H9 (cell line): ENCODE data around the gene FUT2. TPM values are rescaled to one million over a fixed set of nuclear protein-coding genes. Genes with fewer than 3 reads are reported as not detected.
A peak's percentile ranks its signal among the peaks of the same experiment; 100 is the strongest.

ENCODE experiments used
- DNase-seq: peaks from one replicate; pipeline ENCODE4 v3.0.0-alpha.2; 2017
- H2AFZ ChIP-seq: one replicate; pipeline ENCODE4 v1.6.1; 2013; ENCODE audit warnings: mild to moderate bottlenecking, low read length, control low read depth, moderate library complexity
- H2AK5ac ChIP-seq: 2 replicates; pipeline ENCODE4 v1.6.1; 2013; ENCODE audit warnings: low read length, control low read depth, mixed read lengths; ENCODE audit not compliant: insufficient read length
- H2BK120ac ChIP-seq: one replicate; pipeline ENCODE4 v1.6.1; 2013; ENCODE audit warnings: low read depth, mild to moderate bottlenecking, low read length, control low read depth, inconsistent platforms; ENCODE audit not compliant: poor library complexity, severe bottlenecking
- H2BK12ac ChIP-seq: 2 replicates; pipeline ENCODE4 v1.6.1; 2013; ENCODE audit warnings: low read length, control low read depth, mixed read lengths, low read depth; ENCODE audit not compliant: insufficient read length
- H2BK15ac ChIP-seq: 2 replicates; pipeline ENCODE4 v1.6.1; 2013; ENCODE audit warnings: low read depth, low read length, control low read depth
- H2BK20ac ChIP-seq: one replicate; pipeline ENCODE4 v1.6.1; 2013; ENCODE audit warnings: low read depth, mild to moderate bottlenecking, low read length, control low read depth, inconsistent platforms; ENCODE audit not compliant: poor library complexity, severe bottlenecking
- H2BK5ac ChIP-seq: 2 replicates; pipeline ENCODE4 v1.6.1; 2013; ENCODE audit warnings: low read length, control low read depth, mixed read lengths; ENCODE audit not compliant: insufficient read length
- H3K14ac ChIP-seq: 2 replicates; pipeline ENCODE4 v1.6.1; 2013; ENCODE audit warnings: low read length, control low read depth; ENCODE audit not compliant: insufficient read depth
- H3K18ac ChIP-seq: 2 replicates; pipeline ENCODE4 v1.6.1; 2013; ENCODE audit warnings: low read depth, mild to moderate bottlenecking, mixed read lengths, low read length, control low read depth; ENCODE audit not compliant: insufficient read length
- H3K23ac ChIP-seq: 2 replicates; pipeline ENCODE4 v1.6.1; 2013; ENCODE audit warnings: low read length, control low read depth, mixed read lengths, low read depth; ENCODE audit not compliant: insufficient read length
- H3K23me2 ChIP-seq: 2 replicates; pipeline ENCODE4 v1.6.1; 2013; ENCODE audit warnings: low read depth, mild to moderate bottlenecking, mixed read lengths, low read length, control low read depth; ENCODE audit not compliant: insufficient read length, poor library complexity, severe bottlenecking
- H3K27ac ChIP-seq: 2 replicates; pipeline ENCODE4 v1.5.1; 2013; ENCODE audit warnings: low read length, control low read depth, mixed read lengths, low read depth; ENCODE audit not compliant: insufficient read length
- H3K27me3 ChIP-seq: 2 replicates; pipeline ENCODE4 v1.6.1; 2013; ENCODE audit warnings: low read length, control low read depth, inconsistent platforms; ENCODE audit not compliant: insufficient read depth
- H3K4ac ChIP-seq: 2 replicates; pipeline ENCODE4 v1.6.1; 2013; ENCODE audit warnings: low read depth, mild to moderate bottlenecking, control low read depth, inconsistent platforms, low read length, moderate library complexity
- H3K4me1 ChIP-seq: 2 replicates; pipeline ENCODE4 v1.6.1; 2013; ENCODE audit warnings: low read length, control low read depth, inconsistent platforms; ENCODE audit not compliant: insufficient read depth
- H3K4me2 ChIP-seq: 2 replicates; pipeline ENCODE4 v1.6.1; 2013; ENCODE audit warnings: low read length, control low read depth, mixed read lengths; ENCODE audit not compliant: insufficient read length, insufficient read depth
- H3K56ac ChIP-seq: 2 replicates; pipeline ENCODE4 v1.6.1; 2013; ENCODE audit warnings: low read depth, mild to moderate bottlenecking, mixed read lengths, low read length, control low read depth; ENCODE audit not compliant: insufficient read length
- H3K79me1 ChIP-seq: 2 replicates; pipeline ENCODE4 v1.6.1; 2013; ENCODE audit warnings: low read depth, mild to moderate bottlenecking, moderate library complexity, low read length, control low read depth, inconsistent platforms; ENCODE audit not compliant: insufficient read depth, poor library complexity, severe bottlenecking
- H3K79me2 ChIP-seq: 2 replicates; pipeline ENCODE4 v1.6.1; 2013; ENCODE audit warnings: low read length, control low read depth, inconsistent platforms; ENCODE audit not compliant: insufficient read depth
- H3K9ac ChIP-seq: 2 replicates; pipeline ENCODE4 v1.6.1; 2013; ENCODE audit warnings: low read length, control low read depth, mixed read lengths; ENCODE audit not compliant: insufficient read length; ENCODE audit errors: extremely low read depth
- H3K9me3 ChIP-seq: one replicate; pipeline ENCODE4 v1.6.1; 2013; ENCODE audit warnings: low read depth, low read length, inconsistent platforms; ENCODE audit not compliant: control insufficient read depth
- H3T11ph ChIP-seq: one replicate; pipeline ENCODE4 v1.6.1; 2013; ENCODE audit warnings: mild to moderate bottlenecking, low read length, control low read depth, inconsistent platforms
- H4K20me1 ChIP-seq: one replicate; pipeline ENCODE4 v1.6.1; 2013; ENCODE audit not compliant: control insufficient read depth, insufficient read length, insufficient read depth
- H4K5ac ChIP-seq: 2 replicates; pipeline ENCODE4 v1.6.1; 2013; ENCODE audit warnings: low read depth, mild to moderate bottlenecking, mixed read lengths, low read length, control low read depth; ENCODE audit not compliant: insufficient read length
- H4K8ac ChIP-seq: replicated peaks from 2 replicates; pipeline ENCODE4 v1.6.1; 2013; ENCODE audit warnings: low read length, control low read depth, mixed read lengths, low read depth; ENCODE audit not compliant: insufficient read length
- H4K91ac ChIP-seq: 2 replicates; pipeline ENCODE4 v1.6.1; 2013; ENCODE audit warnings: low read depth, mild to moderate bottlenecking, moderate library complexity, mixed read lengths, low read length, control low read depth; ENCODE audit not compliant: insufficient read length
- H3K27ac Mint-ChIP-seq, 3 experiments: 2 replicates in 2 of 3; 3 replicates in 1 of 3; pipeline ENCODE4 v1.8.0; 2020 to 2021; ENCODE audit warnings: mixed read lengths in 3 of 3, mild to moderate bottlenecking in 1 of 3, moderate library complexity in 1 of 3
- H3K27me3 Mint-ChIP-seq: 2 replicates; pipeline ENCODE4 v1.8.0; 2021; ENCODE audit warnings: low read depth, mild to moderate bottlenecking, moderate library complexity, mixed read lengths
- H3K36me3 Mint-ChIP-seq, 3 experiments: 2 replicates in 2 of 3; 3 replicates in 1 of 3; pipeline ENCODE4 v1.8.0; 2020 to 2021; ENCODE audit warnings: low read depth in 3 of 3, mixed read lengths in 3 of 3; ENCODE audit not compliant: insufficient read depth in 1 of 3
- H3K4me1 Mint-ChIP-seq, 2 experiments: 2 replicates each; pipeline ENCODE4 v1.8.0; 2020; ENCODE audit warnings: mixed read lengths in 2 of 2
- H3K4me3 Mint-ChIP-seq, 2 experiments: 2 replicates in 1 of 2; 3 replicates in 1 of 2; pipeline ENCODE4 v1.8.0; 2020 to 2021; ENCODE audit warnings: mild to moderate bottlenecking in 2 of 2, mixed read lengths in 2 of 2, moderate library complexity in 1 of 2
- H3K9me3 Mint-ChIP-seq, 2 experiments: 2 replicates in 1 of 2; 3 replicates in 1 of 2; pipeline ENCODE4 v1.8.0; 2020; ENCODE audit warnings: mild to moderate bottlenecking in 2 of 2, mixed read lengths in 2 of 2, moderate library complexity in 1 of 2
- WGBS: extraction: QIAGEN DNeasy Blood & Tissue Kit; methylation state at CpG from one replicate; pipeline ENCODE4 v1.1.7; 2013; ENCODE audit warnings: missing lambda C conversion rate, low lambda C conversion rate, mixed read lengths; ENCODE audit not compliant: insufficient read length; ENCODE audit errors: extremely low coverage; 5-methylcytosine and 5-hydroxymethylcytosine counted together
- total RNA-seq: library from RNA; stranded (reverse); gene quantifications from 2 replicates; pipeline ENCODE4 v1.2.1, GENCODE V29; 2021
- TF ChIP-seq, protein P1 (sequence below): fragments of 200-600 bp; sonication (generic); conservative IDR thresholded peaks from 3 replicates; pipeline ENCODE4 v1.8.0; 2021; ENCODE audit warnings: antibody characterized with exemption, mild to moderate bottlenecking

The FUT2 gene
- total RNA-seq, 1 experiment from 2014 or later: 11.4 TPM

- H3K9me3 ChIP-seq: no peaks in the 10 kb centered on the region
- H2BK15ac ChIP-seq: no peak overlapping the region
- H2BK12ac ChIP-seq: no peak overlapping the region
- no peak overlapping the region for H4K91ac ChIP-seq
- H3K56ac ChIP-seq: no peak overlapping the region
- H2BK5ac ChIP-seq: no peak overlapping the region
- peaks cover 5 to 6% of the 10 kb centered on the region in 2 experiments; a peak in 4 of 5 replicates for H3K9me3 Mint-ChIP-seq
- H3K18ac ChIP-seq: no peak overlapping the region
- H3K27ac ChIP-seq: no peak overlapping the region
- H3K14ac ChIP-seq: no peak overlapping the region
- H3K23me2 ChIP-seq: peaks cover 8% of the 10 kb centered on the region
- H3K36me3 Mint-ChIP-seq: peaks cover 8 to 11% (median 8%) of the 10 kb centered on the region in 3 experiments; a peak in 6 of 7 replicates
- H3K4me2 ChIP-seq: peak overlapping the region; percentile 64
- H3K4me3 Mint-ChIP-seq: peak overlapping the region; percentile 79 to 95
- no CpG with 5 or more reads among the region's 67 CpGs for WGBS
- no peak overlapping the region for H2AK5ac ChIP-seq
- H3T11ph ChIP-seq: no peak overlapping the region
- H2AFZ ChIP-seq: no peak overlapping the region
- TF ChIP-seq, protein P1, sequence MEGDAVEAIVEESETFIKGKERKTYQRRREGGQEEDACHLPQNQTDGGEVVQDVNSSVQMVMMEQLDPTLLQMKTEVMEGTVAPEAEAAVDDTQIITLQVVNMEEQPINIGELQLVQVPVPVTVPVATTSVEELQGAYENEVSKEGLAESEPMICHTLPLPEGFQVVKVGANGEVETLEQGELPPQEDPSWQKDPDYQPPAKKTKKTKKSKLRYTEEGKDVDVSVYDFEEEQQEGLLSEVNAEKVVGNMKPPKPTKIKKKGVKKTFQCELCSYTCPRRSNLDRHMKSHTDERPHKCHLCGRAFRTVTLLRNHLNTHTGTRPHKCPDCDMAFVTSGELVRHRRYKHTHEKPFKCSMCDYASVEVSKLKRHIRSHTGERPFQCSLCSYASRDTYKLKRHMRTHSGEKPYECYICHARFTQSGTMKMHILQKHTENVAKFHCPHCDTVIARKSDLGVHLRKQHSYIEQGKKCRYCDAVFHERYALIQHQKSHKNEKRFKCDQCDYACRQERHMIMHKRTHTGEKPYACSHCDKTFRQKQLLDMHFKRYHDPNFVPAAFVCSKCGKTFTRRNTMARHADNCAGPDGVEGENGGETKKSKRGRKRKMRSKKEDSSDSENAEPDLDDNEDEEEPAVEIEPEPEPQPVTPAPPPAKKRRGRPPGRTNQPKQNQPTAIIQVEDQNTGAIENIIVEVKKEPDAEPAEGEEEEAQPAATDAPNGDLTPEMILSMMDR: no peak
- peaks cover 28 to 42% of the 10 kb centered on the region in 2 experiments for H3K4me1 Mint-ChIP-seq
- H3K27me3 Mint-ChIP-seq: peaks cover 2% of the 10 kb centered on the region; the same call in 1 of the 2 replicates
- H3K27me3 ChIP-seq: no peaks in the 10 kb centered on the region
- peak overlapping the region; percentile 59 to 90 (median 69); a peak in 5 of 7 replicates for H3K27ac Mint-ChIP-seq
- H4K5ac ChIP-seq: no peak overlapping the region
- no peaks in the 10 kb centered on the region for H4K20me1 ChIP-seq
- H2BK120ac ChIP-seq: no peak overlapping the region
- H4K8ac ChIP-seq: no peak overlapping the region
- H3K4me1 ChIP-seq: no peaks in the 10 kb centered on the region; the same call in 1 of the 2 replicates
- no peak overlapping the region for H2BK20ac ChIP-seq
- H3K79me1 ChIP-seq: no peaks in the 10 kb centered on the region
- H3K23ac ChIP-seq: no peak overlapping the region
- no peak overlapping the region for H3K4ac ChIP-seq
- no peaks in the 10 kb centered on the region for H3K79me2 ChIP-seq
- H3K9ac ChIP-seq: peak overlapping the region; percentile 16
- DNase-seq: peak; percentile 99
Measured at GRCh38 chr19:48713864-48714755, 18.3 kb downstream of the FUT2 start.
